HG03575 (cell line): ENCODE data around the gene ASPSCR1.
"Not testable (repeated sequence)": the region's sequence is repeated elsewhere in the genome, so short reads cannot be mapped to it uniquely, and the experiment has no call there.

Source experiments
- ATAC-seq: cut with Tn5 transposase; IDR thresholded peaks from one replicate; pipeline ENCODE4 v1.9.1; 2021; ENCODE audit not compliant: unreplicated experiment, insufficient number of reproducible peaks, low FRiP score; ENCODE audit errors: extremely low read depth

ASPSCR1 gene

DNA sequence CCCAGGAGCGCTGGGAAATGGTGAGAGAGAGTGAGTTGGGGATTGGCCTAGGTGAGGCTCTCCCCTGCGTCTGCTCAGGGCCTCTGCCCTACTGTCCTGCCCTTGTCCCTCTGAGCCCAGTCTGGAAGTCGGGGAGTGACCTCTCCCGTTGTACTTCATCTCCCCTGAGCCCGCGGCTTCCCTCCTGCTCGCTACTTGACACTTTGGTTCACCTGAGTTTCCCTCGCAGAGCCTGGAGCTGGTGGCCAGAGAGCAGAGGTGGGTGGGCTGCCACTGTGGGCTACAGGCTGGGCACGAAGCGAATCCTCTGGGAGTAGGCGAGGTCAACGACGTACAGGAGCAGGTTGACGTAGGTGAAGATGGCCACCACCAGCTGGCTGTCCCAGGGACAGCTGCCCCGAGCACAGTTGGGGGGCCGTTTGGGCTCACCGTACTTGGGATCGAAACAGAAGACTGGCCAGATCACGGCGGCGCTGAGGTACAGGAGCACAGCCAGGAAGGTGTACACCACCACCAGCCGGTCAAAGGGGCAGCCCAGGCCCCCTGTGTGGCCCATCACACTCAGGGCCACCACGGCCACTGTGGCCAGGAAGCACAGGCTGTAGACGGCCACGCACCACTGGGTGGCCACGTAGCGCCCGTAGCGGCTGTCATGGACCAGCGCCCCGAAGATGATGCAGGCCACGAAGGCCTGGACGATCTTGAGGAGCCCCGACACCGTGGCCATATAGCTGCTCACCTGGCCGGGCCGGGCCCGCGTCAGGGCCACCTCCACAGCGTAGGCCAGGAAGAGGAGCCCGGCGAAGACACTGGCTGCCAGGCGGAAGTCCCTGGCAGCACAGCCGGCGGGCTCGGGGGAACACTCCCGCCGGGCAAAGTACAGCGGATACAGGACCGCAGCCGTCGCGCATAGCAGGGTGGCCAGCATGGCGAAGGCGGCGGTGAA, 36.6 kb upstream of the ASPSCR1 start:
- ATAC-seq: no peak

DNA sequence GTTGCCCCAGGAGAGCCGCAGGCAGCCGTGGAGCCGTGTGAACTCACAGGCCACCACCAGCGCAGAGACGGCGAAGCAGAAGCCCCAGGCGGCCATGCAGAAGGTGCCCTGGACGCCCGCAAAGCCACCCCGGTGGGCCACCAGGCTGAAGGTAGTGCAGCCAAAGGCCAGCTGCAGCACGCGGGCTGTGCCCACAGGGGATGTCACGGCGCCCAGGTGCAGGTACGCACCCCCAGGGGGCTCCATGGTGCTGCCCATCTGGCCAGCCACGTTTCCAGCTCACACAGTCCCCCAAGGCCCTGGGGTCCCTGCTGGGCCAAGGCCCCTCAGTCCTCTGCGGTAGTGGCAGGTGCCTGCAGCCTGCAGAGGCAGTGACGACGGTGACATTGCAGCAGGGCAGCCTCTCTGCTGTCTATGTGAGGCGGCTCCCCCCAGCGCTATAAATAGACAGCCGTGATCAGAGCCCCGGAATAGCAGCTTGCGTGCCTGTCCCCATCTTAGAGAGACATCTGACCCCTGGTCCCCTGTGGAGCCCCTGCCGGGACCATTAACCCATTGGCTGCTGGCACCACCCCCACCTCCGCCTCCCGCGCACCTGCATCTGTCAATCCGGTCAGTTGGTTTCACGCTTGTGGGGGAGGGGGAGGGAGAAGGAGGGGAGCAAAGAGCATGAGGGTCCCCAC, 35.8 kb upstream of the ASPSCR1 start:
- ATAC-seq: no peak

DNA sequence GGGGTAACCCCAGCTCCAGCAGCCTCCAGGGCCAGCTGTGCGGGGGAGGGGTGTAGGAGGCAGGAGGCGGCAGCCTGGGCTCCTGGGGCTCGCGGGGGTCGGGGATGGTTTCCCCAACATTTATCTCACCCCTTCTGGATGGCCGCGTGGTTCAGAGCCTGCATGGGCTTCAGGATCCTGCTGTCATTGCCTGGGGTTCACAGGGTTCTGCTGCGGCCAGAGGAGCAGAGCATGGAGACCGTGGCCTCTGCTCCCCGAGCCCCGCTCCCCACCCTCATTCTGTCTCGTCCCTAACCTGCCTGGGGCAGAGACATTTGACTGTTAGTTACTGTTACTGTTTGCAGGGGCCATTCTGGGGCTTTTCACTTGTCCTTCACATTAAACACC, 35.3 kb upstream of the ASPSCR1 start:
- ATAC-seq: no peak

DNA sequence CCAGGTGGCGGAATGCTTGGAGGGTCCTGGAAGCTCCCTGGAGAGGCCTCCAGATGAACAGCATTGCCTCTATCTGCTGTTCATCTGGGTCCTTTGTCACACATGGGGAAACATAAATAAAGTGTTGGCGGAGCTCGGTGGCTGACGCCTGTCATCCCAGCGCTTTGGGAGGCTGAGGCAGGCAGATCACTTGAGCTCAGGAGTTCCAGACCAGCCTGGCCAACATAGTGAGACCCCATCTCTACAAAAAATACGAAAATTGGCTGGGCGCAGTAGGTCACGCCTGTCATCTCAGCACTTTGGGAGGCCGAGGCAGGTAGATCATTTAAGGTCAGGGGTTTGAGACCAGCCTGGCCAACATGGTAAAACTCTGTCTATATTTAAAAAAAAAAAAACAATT, 32.6 kb upstream of the ASPSCR1 start:
- no peak for ATAC-seq

DNA sequence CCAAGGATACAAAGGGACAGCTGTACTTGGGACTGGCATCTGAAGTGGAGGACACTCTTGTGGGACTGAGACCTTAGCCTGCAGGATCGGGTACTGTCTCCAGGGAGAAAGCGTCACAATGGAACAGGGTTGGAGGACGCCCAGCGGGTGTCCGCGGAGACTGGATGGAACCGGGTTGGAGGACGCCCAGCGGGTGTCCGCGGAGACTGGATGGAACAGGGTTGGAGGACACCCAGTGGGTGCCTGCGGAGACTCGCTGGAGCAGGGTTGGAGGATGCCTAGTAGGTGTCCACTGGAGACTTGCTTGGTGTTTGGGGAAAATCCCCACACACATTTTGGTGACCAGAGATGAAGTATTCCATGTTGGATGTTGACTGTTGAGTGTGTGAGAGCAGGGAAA, 30.2 kb upstream of the ASPSCR1 start, which contains the start of gene MYADML2:
Gene MYADML2, minus strand, starts transcription at position 45 of the 400 bp plus-strand sequence. CDS start 5,492 bp downstream, outside the sequence.
- no peak for ATAC-seq

DNA sequence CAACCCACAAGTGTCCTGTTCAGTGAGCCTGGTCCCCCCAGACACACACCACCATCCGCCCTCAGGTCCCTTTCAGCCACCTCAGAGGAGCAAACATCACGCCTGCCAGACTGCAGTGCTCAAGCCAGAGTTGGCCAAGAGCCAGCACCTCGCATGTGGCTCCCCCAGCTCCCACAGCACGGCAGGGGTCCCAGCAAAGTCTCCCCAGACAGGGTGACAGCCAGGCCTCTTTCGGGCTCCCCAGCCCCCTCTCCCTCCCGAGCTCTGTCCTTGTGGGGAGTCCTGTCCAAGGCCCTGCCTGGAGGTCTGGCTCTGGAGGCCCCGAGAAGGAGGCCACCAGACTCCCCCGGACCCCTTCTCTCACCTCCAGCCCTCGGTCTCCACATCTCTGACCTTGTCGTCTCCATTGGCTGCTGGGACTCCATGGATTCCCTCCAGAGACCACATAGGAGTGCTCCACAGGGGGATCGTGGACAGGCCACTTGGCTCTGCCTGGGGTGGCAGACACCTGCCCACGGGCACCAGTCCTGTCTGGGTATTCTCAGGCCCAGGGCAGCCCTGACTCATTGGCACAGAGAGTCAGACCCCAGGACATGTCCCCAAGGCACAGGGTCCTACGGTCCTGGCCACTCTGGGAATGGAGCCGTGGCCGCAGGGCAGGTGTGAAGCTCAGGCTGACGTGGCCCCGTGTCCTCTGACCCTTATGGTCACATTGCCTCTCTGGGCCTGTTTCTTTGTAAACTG, 28.6 kb upstream of the ASPSCR1 start:
- ATAC-seq: no peak

DNA sequence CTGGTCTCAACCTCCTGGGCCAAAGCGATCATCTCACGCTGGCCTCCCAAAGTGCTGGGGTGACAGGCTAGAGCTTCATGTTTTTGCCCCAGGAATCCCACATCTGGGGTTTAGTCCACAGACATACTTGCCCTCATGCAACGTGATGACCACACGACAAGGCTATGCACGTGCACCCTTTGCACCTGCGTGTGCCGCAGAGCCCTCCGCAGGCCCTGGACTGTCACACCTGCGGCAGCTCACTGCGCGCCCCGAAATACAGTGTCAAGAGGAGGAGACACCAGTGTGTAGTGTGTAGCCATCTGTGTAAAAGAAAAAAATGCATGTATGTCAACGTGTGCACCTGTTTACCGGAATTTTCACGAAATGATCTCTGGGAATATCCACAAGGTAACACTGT, 26.9 kb upstream of the ASPSCR1 start:
- ATAC-seq: no peak

DNA sequence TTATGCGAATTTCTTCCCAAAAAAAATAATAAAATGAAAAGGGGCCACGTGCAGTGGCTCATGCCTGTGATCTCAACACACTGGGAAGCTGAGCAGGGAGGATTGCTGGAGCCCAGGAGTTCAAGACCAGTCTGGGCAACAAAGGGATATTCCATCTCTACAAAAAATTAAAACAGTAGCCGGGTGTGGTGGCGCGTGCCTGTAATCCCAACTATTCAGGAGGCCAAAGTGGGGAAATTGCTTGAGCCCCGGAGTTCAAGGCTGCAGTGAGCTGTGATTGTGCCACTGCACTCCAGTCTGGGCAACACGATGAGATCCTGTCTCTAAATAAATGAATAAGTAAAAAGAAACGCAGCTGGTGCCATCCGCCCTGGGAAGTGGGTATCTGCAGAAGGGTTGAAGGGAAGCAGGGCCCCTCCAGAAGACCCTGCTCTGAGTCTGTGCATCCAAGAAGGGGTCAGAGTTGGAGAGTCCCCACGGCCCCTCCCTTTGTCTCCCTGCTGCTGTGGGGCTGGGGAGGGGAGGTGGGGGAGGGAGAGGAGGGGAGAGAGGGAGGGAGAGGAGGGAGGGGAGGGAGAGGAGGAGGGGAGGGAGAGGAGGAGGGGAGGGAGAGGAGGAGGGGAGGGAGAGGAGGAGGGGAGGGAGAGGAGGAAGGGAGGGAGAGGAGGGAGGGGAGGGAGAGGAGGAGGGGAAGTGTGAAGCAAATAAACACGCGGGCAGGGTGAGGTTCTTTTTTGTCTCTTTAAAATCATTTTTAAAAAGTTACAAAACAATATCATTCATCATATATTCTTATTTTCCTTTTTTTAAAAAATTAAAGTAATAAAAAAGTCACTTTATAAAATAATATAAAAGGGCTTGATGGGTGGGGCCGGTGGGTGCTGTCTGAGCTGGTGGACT, 25.4 kb upstream of the ASPSCR1 start:
- ATAC-seq: no peak

DNA sequence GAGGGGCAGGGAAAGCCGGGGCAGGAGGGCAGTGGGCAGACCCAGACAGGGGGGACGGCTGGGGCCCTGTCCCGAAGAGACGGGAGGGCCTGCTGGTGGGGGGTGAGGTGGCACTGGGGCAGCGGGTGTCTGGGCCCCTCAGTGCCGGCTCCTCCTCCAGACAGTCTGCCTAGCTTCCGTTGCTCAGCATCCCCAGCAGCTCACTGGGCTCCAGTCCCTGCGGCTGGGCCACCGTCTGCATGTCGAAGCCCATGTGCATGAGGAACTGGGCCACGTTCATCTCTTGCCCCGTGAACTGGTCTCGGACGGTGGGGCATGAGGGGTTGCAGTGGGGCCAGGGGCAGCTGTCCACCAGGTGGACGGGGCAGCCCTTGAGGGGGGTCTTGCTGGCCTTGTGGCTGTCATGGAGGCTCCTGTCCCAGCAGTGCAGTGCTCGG, 24.6 kb upstream of the ASPSCR1 start:
- ATAC-seq: no peak

DNA sequence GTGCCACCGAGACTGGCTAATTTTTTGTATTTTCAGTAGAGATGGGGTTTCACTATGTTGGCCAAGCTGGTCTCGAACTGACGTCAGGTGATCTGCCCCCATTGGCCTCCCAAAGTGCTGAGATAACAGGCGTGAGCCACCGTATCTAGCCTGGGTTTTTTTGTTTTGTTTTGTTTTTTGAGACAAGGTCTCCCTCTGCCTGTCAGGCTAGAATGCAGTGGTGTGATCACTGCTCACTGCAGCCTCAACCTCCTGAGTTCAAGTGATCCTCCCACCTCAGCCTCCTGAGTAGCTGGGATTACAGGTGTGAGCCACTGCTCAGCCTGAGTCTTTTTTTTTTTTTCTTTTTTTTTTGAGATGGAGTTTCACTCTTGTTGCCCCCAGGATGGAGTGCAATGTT, 24.0 kb upstream of the ASPSCR1 start:
- ATAC-seq: not testable (repeated sequence)

DNA sequence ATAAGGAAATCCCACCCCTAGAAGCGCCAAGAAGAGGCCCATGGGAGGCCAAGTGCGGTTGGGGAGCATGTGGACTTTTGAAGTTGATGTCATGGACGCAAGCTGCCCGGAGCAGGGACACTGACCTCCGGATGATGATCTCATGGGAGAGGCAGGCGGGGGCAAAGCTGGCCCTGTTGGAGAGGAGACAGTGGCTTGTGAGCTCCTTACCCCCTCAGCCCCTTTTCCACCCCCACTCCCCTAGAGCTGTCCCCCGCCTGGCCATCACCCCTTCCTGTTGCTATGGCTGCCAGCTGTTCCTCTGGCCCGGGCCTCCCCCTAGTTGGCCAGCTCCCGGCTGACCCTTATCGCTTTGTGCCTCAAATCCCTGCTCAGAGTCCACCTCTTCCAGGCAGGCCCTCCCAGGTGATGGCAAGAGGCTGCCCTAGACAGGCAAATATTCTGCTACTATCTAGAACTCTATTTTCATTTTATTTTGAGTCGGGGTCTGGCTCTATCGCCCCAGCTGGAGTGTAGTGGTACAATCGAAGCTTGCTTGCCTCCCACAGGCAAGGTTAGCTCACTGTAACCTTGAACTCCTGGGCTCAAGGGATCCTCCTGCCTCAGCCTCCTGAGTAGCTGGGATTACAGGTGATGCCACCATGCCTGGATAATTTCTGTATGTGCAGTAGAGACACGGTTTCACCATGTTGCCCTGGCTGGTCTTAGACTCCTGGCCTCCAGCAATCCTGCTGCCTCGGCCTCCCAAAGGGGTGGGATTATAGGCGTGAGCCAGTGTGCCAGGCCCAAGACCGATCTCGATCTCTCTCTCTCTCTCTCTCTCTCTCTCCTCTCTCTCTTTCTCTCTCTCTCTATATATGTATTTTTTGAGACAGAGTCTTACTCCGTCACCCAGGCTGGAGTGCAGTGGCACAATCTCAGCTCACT, 23.0 kb upstream of the ASPSCR1 start:
- ATAC-seq: no peak

DNA sequence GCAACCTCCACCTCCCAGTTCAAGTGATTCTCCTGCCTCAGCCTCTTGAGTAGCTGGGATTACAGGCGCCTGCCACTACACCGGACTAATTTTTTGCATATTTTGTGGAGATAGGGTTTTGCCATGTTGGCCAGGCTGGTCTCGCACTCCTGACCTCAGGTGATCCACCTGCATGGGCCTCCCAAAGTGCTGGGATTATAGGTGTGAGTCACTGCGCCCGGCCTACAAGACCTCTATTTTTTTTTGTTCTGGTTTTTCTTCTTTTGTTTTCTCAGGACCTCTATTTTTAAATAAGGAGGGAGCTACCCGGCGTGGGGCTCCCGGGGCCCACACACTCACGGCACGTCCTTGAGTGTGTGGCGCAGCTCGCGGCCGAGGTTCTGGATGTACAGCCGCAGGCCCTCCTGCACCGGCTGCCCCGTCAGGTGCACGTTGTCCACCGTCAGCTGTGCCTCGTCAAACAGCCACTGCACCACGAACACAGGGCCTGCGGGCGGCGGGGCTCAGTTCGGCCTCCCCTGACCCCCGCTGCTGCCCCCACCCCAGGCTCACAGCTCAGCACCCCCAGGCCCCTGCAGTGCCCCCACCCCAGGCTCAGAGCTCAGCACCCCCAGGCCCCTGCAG, 22.3 kb upstream of the ASPSCR1 start:
- ATAC-seq: no peak

DNA sequence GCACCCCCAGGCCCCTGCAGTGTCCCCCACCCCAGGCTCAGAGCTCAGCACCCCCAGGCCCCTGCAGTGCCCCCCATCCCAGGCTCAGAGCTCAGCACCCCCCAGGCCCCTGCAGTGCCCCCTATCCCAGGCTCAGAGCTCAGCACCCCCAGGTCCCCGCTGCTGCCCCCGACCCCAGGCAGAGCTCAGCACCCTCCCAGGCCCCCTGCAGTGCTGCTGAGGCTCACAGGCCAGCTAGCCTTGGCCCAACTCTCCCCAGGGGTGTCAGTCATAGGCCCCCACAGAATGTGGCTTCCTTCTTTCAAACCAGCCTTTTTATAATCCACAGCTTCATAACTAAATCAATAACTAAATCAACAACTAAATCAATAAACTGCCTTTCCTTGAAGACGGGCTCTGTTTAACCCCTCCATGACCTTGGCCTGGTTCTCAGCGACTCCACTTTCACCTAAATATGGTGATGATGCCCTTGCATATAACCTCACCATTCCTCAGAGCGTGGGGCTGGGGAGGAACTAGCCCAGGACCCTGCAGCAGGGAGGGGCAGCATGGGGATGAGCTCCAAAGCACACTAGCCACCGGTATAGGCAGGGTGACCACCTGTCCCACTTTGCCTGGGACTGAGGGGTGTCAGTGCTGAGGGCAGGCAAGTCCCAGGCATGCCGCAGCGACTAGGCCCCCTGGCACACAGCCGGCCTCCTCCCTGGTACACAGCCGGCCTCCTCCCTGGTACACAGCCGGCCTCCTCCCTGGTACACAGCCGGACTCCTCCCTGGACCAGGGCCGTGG, 21.5 kb upstream of the ASPSCR1 start:
- ATAC-seq: no peak

DNA sequence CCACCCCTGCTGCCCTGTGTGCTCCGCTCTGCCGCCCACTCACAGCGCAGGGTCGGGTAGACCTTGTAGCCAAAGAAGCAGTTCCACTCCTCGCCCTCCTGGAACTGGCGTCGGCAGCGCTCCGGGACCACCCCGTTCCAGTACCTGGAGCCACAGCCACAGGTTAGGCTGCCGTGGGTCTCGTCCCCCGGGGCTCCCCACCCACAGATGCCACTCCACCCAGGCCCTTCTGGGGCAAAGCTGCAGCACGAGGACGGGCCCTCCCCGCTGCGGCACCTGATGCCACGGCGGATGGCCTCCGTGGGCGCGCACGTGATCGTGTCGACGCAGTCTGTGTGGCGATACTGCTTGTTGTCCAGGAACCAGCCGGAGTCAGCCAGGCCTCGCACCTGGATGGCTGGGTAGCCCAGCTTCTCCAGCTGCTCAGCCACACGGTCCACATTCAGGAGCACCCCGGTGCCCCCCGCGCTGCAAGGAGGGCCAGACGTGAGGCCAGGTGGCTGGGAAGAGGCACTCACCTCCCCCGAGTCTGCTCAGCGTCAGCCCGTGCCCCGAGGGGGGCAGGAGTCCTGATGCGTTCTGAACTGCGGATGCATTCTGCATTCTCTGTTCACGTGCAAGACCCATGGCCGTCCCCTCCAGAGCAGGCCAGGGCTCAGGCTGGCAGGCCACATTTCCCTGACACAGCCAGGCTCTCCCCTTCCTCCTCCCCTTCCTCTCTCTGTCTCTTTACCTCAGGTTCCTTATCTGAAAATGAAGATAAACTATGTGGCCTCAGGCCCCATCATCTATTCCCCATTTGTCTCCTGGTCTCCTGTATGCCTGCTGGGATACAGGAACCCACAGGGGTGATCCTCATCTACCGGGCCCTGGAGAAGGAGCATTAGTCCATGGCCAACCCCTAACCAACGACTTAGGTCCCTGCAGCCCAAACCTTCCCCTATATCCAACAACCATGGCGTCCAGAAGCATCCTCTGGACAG, 20.5 kb upstream of the ASPSCR1 start:
- ATAC-seq: no peak

DNA sequence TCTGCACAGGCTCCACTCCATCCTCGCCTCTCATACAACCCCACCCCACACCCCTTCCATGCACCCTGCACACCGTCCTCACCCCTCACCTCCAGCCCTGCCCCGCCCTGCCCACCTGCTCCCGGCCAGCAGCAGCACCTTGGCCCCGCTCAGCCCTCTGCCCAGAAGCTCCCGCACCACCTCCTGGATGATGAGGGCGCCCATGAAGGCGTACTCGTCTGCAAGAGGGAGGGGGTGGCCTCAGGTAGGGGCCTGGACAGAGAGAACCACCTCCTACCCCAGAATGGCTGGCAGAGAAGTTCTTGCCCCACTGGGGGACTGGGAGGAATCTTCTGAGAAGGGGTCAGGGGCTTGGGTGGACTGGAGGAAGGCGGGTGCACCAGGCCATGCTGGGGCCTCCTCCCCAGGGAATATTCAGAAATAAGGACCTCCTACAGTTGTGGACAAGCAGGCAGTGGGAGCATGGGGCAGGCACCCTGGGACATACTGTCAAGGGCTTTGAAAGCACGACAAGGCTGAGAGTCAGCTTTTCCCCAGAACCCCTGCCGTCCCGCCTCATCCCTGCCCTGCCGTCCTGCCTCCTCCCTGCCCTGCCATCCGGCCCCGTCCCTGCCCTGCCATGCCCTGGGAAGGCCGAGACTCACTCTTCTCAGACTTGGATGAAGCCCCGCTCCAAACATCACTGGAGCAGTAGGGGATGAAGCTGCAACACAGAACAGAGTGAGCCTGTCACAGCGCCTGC, 19.6 kb upstream of the ASPSCR1 start:
- no peak for ATAC-seq
